Fibroblast of skin of right biceps (primary cell): ENCODE measurements around the gene ARFGAP3.

Experiments
- DNase-seq: peaks from one replicate; pipeline ENCODE4 v3.0.0-alpha.2; 2013

ARFGAP3 gene

GRCh38 chr22:42883970-42884369, 26.9 kb upstream of the ARFGAP3 start:
- no peak for DNase-seq

- no peak for DNase-seq
Observed at GRCh38 chr22:42883121-42883520, 26.0 kb upstream of the ARFGAP3 start.

- DNase-seq, result no peak
Observed at GRCh38 chr22:42881982-42882656, 25.0 kb upstream of the ARFGAP3 start.

GRCh38 chr22:42881298-42881697, 24.2 kb upstream of the ARFGAP3 start:
- no peak for DNase-seq

GRCh38 chr22:42880815-42881214, 23.7 kb upstream of the ARFGAP3 start:
- no peak for DNase-seq

GRCh38 chr22:42879371-42880021, 22.4 kb upstream of the ARFGAP3 start:
- no peak for DNase-seq

- DNase-seq, result no peak
Observed at GRCh38 chr22:42878561-42879305, 21.7 kb upstream of the ARFGAP3 start.

- DNase-seq, result no peak
Observed at GRCh38 chr22:42877597-42878340, 20.7 kb upstream of the ARFGAP3 start.

- no peak for DNase-seq
Observed at GRCh38 chr22:42877158-42877557, 20.1 kb upstream of the ARFGAP3 start.

GRCh38 chr22:42876041-42876440, 19.0 kb upstream of the ARFGAP3 start:
- no peak for DNase-seq

- DNase-seq, result no peak
Observed at GRCh38 chr22:42874010-42874409, 16.9 kb upstream of the ARFGAP3 start.

- no peak for DNase-seq
Observed at GRCh38 chr22:42873356-42873755, 16.3 kb upstream of the ARFGAP3 start.

- no peak for DNase-seq
Observed at GRCh38 chr22:42872821-42873220, 15.7 kb upstream of the ARFGAP3 start.

GRCh38 chr22:42871146-42872050, 14.3 kb upstream of the ARFGAP3 start:
- no peak for DNase-seq

GRCh38 chr22:42869888-42870480, 12.9 kb upstream of the ARFGAP3 start:
- no peak for DNase-seq

- DNase-seq, result no peak
Observed at GRCh38 chr22:42869463-42869862, 12.4 kb upstream of the ARFGAP3 start.

- no peak for DNase-seq
Observed at GRCh38 chr22:42868751-42869251, 11.7 kb upstream of the ARFGAP3 start.

GRCh38 chr22:42866100-42866499, 9.0 kb upstream of the ARFGAP3 start:
- no peak for DNase-seq

- no peak for DNase-seq
Observed at GRCh38 chr22:42865536-42865935, 8.5 kb upstream of the ARFGAP3 start.

GRCh38 chr22:42863349-42863961, 6.4 kb upstream of the ARFGAP3 start:
- peak; percentile 93 for DNase-seq
